ENCODE measurements around the gene PLXNC1.

The PLXNC1 gene

DNA sequence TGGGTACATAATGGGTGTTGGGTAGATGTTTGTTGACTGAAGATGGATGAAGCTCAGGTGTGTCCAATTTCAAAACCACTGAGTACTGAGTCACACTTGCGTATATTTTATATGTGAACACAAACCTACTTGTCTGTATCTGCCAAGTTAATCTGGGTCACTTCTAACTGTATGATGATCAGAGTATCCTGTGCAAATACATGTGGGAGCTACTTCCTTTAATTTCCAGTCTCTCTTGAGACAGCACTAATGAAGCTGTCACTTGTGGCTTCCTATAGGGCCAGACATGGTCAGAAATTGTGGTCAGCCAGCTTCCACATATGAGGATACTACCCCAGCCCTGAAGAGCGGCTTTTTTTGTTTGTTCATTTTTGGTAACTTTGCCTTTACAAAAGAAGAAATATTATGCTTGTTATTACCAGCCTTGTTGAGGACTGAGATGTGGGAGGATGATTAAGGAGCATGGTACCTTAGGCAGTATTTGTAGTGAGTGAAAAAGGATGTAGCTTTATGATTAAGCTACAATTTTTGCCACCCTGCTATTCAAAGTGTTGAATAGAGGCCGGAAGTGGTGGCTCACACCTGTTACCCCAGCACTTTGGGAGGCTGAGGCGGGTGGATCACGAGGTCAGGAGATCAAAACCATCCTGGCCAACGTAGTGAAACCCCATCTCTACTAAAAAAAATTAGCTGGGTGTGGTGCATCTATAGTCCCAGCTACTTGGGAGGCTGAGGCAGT is 32.4 kb downstream of the PLXNC1 start:
- DNase-seq (ENCODE audit: low spot score): no peak

DNA sequence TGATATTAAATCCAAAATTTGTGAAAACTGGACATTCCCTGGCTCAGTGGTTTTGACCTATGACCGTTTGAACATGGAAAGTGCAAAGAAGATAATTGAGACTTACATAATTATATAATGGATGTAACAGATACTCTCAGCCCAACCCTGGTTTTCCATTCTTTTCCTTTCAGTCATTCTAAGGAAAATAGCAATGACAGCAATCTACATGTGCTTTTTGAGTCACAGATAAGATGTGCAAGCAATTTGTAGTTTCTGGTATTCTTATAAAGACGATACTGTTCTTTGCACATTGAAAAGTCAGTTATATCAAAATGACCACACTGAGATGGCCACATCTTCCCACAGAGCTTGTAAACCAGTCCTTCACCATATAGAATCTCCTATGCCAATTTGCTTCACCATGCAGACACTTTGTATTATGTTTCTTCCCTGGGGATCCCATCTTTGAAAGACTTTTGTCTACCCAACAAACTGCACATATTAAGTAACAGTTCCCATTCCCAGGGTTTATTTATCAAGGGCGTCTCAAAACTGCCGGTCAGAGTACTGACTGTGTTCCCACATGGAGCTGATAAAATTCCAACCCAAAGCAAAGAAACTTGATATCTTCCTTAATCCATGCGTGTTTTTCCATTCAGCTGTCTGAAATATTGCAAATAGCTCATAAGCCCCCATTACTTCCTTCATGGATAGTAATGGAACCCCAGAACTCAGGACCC is 34.8 kb downstream of the PLXNC1 start:
- no peak for DNase-seq (ENCODE audit: low spot score)

DNA sequence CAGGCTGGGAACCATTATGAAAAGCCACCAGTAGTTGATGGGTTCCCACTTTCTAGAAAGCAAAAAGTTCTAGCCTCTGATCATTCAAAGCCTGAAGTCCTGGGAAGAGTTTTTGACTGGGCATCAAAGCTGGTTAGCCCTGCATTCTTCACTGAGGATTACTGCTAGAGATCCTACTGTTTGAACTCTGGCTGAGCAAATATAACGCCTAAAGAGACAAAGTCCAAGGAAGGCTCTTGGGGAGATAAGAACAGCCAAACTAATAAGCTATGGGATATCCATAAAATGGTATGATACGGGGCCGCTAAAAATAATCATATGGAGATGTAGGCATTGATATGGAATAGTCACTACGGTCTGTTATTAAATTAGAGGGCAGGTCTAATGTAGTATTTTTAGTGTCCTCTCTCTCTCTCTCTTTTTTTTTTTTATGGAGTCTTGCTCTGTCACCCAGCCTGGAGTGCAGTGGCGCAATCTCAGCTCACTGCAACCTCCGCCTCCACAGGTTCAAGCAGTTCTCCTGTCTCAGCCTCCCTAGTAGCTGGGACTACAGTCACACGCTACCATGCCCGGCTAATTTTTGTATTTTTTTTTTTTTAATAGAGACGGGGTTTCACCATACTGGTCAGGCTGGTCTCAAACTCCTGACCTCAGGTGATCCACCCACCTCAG is 35.5 kb downstream of the PLXNC1 start:
- DNase-seq (ENCODE audit: low spot score): no peak

DNA sequence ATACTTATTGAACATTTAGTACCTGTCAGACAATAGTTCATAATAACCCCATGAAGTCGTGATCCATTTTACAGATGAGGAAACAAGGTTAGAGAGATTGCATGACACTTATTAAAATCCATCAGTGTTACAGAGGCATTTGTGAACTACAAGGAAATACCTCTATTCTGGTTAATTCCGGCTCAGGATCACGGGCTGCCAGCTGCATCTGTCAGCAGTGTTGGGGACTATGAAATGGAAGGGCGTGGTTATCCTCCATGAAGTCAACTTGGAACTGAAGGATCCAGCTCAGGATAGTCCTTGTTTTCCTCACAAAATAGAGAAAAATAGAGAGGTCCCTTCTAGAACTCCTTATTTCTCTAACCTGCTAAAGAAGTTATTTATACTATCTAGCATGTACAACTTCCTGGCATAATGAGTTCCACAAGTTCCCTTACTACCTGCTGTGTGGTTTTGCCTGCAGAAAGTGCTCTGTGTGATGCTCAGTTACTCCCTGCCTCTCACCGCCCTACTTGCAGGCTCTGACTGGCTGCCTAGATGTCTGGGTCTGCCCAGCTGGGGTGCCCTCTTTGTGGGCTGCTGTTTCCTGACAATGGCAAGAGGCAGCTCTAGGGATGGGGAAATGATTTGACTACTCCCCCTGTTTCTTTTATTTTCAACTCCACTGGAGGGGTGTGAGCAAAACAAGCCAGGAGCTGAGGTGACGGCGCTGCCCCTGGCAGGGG is 36.8 kb downstream of the PLXNC1 start:
- no peak for DNase-seq (ENCODE audit: low spot score)

DNA sequence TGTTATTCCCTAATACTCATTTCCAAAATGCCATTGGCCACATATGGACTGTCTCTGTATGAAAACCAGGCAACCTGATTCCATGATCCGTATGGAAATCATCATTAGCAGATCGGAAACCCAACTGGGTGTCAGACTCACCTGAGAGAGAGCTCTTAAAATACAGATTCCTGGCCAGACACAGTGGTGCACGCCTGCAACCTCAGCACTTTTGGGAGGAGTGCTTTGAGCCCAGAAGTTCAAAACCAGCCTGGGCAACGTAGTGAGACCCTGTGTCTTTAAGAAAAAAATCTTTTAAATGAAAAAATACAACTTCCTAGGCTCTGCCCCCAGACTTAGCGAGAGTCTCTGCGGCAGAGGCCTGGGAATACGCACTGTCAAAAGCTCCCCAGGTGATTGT is 37.4 kb downstream of the PLXNC1 start:
- DNase-seq (ENCODE audit: low spot score): no peak

DNA sequence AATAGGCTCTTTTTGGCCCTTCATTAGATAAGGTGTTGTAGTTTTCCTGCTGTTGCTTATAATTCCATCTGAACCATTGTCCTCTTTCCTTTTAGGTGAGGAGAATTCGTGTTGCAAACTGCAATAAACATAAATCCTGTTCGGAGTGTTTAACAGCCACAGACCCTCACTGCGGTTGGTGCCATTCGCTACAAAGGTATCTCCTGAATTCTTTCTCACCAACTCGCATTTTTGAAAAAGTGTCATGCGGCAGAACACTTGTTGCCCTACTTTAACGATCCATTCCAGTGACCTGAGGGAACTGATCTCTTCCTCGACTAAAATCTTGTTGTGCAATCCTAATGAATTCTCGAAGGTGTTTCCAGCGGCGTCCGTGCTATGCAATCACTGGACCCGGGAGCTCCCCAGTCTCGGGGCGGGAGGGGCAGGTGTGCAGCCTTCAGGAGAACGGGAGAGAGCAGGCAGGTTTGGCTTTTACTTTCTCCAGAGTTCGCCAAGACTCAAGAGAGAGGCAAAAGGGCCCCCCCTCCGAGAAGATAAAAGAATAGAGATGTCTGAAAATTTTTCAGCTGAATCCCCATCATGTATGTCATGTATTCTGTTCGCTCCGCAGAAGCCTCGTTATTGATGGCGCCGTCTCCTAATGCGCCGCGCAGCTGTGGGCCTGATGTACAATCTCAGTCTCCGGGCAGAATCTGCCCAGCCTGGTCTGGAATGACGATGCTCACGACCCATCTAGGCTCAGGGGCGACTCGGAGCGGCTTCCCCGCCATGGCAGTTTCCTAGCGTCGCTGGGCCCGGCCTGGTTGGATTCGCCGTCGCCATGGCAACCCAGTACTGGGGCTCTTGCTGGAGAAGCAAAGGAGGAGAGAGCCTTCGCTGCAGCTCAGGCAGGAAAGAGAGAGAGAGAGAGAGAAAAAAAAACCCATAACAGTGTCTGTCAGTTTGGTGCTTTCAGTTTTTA is 38.2 kb downstream of the PLXNC1 start:
- no peak for DNase-seq (ENCODE audit: low spot score)

DNA sequence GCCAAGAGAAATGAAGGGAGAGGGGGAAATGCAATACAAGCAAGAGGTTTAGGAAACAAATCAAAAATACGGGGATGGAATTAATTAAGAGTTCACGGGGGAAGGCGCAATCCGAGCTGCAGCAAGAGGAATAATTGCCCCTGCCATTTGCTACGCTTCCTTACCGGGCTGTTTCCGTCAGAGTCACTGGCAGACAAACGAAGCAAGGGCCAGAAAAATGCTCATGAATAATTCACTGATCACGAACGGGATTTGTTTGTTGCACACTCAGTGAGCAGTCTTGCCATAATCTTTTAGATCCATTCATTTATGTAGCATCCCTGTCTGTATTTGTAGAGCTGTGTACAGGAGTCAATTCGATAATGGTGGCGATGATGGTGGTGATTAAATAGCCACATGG is 39.0 kb downstream of the PLXNC1 start:
- DNase-seq (ENCODE audit: low spot score): no peak

DNA sequence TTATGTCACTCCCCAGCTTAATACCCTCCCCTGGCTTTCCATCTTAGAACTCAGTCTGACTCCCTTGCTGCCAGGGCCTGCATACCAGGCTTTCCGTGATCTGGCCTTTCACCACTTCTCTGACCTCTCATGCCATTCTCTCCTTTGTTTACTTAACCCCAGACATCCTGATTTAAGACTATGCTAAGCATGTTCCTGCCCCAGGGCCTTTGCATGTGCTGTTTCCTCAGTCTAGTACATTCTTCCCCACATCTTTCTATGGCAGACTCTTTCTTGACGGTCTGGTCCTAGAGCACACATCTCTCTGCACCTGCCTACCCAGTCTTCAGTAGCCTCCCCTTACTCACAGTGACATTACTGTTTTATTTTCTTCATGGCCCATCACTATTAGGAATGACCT is 42.2 kb downstream of the PLXNC1 start:
- DNase-seq (ENCODE audit: low spot score): no peak

DNA sequence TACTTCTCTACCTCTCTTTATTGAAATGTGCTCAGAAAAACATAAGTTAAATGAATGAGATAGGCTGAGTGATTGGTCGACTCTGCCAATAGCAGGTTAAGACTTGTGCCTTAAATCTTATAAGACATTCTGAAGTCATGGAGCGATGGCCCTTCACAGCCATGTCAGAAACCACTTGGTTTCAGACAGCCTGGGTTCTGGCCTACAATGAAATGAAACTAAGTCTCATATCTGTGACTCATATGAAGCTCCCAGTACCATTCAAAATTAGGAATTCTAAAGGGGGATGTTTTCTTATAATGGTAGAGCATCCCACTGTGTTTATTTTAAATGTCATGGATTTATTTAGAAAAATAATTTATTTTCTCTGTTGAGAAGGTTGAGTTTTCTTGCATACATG is 42.6 kb downstream of the PLXNC1 start:
- no peak for DNase-seq (ENCODE audit: low spot score)

DNA sequence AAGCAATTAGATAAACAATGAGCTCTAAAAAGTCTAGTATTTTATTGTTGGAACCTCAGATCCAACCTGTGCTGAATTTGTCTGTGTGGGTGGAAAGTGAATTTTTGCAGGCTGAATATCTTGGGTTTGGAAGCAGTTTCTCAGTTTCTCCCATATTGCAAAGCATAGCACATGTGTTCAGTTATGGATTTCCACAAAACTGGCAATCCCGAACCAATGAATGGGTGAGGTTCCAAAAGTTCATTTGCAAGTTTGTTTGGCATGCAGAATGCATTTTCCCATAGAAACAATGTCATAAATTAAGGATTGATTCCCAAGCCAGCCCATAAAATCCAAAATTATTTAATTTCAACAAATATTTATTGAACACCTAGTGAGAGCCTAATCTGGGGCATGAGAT is 43.4 kb downstream of the PLXNC1 start:
- no peak for DNase-seq (ENCODE audit: low spot score)

DNA sequence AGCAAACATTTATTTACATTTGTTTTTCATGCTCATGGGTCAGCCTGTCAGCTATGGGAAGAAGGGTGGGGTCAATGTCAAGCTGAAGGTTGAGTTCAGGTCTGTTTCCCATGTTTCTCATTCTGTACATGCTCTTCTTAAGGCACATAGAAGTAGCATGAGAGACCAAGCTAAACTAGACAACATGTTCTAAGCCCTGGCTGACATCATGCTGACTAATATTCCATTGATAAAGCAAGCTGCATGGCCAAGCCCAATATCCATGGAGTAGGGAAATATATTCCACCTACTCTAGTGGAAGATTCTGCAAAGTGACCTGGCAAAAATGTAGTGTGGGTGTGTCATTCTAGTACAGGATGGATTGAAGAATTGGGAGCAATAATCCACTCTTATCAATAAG is 44.1 kb downstream of the PLXNC1 start:
- DNase-seq (ENCODE audit: low spot score): no peak

DNA sequence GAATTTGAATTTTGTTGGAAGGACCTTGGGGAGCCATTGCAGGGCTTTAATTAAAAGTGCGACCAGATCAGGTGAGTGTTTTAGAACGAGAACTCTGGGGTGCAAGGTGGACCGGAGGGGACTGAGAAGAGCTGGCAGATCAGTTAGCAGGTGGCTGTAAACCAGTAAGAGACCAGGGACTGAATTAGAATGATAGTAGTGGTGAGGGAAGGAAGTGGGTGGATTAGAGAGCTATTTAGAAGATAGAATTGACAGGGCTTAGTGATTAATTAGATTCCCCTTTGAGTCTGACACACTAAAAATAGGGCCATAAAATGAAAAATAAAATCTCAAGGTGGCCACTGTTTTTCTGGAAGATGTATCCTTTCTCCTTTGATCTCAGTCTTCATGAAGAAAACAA is 44.8 kb downstream of the PLXNC1 start:
- no peak for DNase-seq (ENCODE audit: low spot score)

DNA sequence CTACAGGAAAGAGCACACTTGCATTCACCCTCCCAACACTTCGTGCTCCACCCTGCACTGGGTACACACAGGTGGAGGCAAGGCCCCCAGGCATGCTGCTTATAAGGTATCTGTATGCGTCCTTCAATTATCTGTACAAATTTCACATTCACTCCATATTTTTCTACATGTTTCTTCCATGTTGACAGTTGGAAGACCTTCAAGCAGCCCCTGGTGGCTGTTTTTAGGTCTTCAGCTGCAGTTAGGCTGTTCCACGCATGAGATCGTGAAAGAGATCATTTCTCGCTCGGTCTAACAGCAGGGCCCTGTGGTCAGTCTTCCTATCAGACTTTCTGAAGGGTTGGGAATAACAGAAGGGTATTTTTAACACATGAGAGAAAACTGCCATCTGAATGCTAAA is 47.1 kb downstream of the PLXNC1 start:
- DNase-seq (ENCODE audit: low spot score): no peak

DNA sequence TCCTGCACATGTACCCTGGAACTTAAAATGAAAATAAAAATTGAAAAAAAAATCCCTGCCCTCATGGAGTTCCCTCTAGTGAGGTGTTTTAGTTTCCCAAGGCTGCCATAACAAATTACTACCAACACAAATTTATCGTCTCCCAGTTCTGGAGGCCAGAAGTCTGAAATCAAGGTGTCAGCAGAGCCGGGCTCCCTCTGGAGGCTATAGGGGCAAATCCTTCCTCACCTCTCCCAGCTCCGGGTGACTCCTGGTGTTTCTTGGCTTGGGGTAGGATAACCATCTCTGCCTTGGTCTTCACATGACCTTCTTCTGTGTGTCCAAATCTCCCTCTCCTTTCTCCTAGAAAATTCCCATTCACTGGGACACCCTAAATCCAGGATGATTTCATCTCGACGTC is 50.1 kb downstream of the PLXNC1 start:
- no peak for DNase-seq (ENCODE audit: low spot score)

DNA sequence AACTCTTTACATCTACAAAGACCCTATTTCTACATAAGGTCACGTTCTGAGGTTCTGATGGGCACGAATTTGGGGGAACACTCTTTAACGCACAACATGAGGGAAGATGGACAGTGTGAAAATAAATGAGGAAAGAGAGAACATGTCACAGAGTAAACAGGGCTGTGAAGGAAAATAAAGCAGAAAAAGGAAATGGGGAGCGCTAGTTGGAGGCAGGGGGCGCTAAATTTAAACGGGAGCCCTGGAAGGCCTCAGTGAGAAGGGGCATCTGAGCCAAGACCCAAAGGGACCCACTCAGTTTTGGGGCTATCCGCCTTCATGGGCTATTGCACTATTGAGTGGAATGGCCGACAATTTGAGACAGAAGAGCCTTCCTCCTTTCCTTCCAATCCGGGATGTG is 50.5 kb downstream of the PLXNC1 start:
- no peak for DNase-seq (ENCODE audit: low spot score)

DNA sequence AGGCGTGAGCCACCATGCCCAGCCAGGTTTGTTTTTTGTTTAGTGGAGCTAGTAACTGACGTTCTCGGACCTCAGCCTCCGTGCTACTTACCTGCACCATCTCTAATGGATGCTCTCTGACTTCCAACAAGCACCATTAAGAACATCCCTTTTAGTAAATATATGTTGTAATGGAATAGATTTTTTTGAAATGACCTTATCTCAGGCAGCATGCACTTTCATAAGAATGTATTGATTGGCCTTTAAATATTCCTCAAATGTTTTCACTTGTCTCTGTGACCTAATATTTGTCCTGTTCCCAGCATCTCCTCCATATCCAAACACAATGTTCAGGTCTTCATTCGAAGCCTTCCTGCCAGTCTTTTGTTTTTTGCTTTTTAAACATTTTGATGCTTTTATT is 51.7 kb downstream of the PLXNC1 start:
- DNase-seq (ENCODE audit: low spot score): no peak

DNA sequence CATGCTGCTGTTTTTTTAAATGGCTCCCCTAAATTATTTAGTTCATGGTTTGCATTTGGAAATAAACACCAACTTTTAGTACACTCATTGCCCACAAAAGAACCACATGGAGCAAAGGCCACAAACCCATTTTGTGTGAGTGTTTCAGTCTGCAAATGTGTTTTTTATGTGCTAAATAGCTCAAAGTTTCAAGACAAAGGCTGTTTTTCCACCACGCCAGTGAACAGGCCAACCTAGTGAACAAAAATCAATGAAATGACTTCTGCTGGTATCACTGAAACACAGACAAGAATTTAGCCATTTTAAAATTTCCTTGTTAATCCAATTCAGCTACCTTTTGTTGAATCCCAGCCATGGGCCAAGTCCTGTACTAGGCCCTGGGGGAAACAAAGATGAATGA is 52.3 kb downstream of the PLXNC1 start:
- no peak for DNase-seq (ENCODE audit: low spot score)

DNA sequence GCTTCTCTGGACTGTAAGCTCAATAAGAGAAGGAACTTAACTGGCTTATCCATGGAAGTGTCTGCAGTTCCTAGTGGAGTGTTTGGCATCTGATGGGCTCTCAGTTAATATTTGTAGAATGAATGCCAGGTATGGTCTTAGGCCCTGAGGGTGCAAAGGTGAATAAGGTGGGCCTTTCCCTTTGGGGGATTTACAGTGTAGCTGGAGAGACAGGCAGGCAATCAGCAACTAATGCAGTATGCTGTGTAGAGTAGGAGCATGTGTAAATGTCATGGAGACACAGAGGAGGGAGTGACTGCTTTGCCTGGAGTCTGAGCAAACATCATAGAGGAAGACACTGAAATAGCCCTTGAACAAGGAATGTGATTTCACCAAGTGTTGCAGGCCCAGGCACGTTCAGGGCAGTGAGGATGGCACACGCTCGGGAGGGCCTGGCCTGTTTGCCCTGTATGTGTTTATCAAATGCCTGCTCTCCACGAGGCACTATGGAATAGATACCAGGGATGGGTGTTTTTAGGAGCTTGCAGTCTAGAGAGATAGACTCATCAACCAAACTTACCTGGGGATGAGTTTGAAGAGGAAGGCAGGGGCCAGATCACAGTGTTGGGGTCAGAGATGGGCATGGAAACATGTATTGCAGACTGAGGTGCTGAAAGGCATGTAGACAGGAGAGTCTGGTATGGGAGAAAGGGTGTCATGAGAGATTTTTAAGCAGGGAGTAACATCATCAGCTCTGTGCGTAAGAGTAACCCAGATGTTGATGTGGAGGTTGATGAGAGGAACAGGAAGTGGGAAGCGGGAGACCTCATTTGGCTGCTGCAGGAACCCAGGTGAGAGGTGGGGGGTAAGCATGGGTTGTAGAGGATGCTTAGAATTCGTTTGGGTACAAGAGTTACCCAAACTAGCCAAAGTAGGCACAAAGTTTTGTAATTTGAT is 54.1 kb downstream of the PLXNC1 start:
- DNase-seq (ENCODE audit: low spot score): no peak

DNA sequence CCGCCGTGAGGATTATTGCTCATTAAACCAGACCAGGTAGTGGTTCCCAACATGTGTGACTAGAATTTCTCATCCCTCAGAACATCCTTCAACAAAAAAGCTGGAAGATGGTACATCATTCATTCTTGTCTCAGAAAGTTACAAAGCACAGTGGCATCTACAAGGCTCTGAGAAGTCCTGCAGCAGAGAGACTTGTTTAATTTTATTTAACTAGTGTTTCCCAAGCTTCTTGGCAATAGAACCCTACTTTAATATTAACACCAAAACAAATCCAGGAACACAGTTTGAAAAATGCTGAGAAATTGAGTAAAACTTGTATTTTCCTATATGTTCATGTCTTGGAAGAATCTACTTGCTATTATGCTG is 54.8 kb downstream of the PLXNC1 start:
- DNase-seq (ENCODE audit: low spot score): no peak

DNA sequence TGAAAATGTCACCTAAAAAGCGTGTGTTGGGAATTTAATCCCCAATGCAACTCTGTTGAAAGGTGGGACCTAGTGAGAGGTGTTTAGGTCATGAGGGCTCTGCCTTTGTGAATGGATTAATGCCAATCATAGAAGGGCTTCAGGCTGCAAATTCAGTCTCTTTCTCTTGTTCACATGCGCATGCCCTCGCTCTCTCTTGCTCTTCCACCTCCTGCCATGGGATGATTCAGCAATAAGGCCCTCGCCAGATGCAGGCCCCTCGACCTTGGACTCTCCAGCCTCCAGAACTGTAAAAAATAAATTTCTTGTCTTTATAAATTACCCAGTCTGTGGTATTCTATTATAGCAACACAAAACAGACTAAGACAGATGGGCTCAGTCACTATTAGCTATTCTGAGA is 55.4 kb downstream of the PLXNC1 start:
- DNase-seq (ENCODE audit: low spot score): no peak
